Dermis blood vessel endothelial cell (primary cell): ENCODE measurements around the gene F2. TPM values are rescaled to one million over a fixed set of nuclear protein-coding genes. Genes with fewer than 3 reads are reported as not detected.
"Not testable (repeated sequence)": the region's sequence is repeated elsewhere in the genome, so short reads cannot be mapped to it uniquely, and the experiment has no call there.

Experiments used
- DNase-seq: peaks from one replicate; pipeline ENCODE4 v3.0.0; 2010
- total RNA-seq: library from RNA; depleted of rRNA; stranded (reverse); fragments of >200 nt; gene quantifications from 2 replicates; pipeline ENCODE4 v1.2.3, GENCODE V29; 2014

F2 gene
- total RNA-seq, 1 donor from 2014 or later, result not detected

DNA sequence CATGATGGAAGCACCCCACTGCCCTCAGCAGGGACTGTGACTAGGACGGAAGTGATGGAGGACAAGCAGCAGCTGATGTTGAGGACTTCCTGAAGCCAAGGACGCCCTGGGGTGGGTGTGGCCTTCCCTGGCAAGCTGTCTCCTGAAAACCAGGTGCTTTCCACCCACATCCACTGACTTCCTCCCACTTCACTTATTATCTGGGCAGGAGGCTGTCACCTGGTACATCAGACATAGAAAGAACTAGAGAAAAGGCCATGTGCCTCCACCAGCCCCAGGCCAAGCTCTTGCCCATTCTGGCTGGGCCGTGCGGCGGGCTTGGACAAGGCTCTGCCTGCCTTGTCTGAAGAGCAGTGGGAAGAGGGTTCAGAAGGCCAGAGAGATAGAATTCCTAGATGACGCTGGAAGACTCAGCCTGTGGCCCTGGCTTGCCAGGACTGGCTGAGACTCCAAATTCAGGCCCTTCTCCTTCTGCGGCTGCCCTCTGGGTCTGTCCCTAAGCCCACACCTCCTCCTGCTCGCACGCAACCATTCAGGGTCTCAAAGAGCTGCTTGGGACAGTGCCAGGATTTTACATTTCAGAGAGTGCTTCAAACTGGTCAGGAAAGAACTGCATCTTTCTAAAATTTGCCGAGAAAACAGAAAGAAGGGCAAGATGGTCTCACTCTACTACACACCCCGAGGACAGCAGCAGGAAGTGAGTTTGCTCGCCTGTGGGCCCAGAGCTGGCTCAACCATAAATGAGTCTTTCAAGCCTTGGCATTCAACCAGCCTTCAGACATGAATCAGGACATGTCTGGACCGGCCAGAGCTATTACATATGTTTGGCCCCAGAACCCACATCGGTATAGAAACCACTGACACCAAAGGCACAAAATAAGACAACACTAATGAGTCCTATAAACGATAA lies 31.9 kb upstream of the F2 start:
- peak; percentile 26 for DNase-seq

DNA sequence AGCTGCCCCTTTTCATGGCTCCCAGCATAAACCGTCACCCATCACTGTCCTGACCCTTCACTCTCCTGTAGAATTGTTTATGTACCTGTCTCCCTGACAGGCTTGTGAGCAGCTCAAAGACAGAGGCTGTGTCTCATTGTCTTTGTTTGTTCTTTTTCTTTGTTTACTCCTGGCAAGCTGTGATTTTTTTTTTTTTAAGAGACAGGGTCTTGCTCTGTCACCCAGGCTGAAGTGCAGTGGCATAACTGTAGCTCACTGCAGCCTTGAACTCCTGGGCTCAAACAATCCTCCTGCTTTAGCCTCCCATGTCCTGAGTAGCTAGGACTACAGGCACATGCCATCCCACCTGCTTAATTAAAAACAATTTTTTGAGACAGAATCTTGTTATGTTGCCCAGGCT lies 28.3 kb upstream of the F2 start:
- DNase-seq, result no peak

- DNase-seq, result no peak
These were observed 26.6 kb upstream of the F2 start for GRCh38 chr11:46692450-46692849.

- DNase-seq, result no peak
These were observed 25.4 kb upstream of the F2 start for GRCh38 chr11:46693597-46694012.

DNA sequence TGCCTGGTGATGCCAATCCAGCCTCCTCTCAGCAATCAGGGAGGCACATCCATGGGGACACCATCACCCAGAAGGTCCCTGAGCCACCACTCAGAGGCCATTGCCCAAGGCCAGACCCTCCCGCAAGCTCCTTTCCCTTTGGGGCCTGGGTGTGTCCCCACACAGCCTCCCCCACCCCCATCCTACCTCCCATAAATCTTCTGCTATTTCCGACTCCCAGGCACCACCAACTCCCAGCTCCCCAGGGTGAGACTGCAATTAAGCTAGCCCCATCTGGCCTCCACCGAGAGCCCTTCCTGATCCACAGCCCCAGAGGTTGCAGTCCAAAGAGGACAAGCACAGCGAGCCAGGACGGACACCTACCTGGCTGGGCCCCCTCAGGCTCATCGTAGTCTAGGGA lies 24.9 kb upstream of the F2 start:
- no peak for DNase-seq

GRCh38 chr11:46694607-46695006 lies 24.4 kb upstream of the F2 start:
- DNase-seq, result no peak

DNA sequence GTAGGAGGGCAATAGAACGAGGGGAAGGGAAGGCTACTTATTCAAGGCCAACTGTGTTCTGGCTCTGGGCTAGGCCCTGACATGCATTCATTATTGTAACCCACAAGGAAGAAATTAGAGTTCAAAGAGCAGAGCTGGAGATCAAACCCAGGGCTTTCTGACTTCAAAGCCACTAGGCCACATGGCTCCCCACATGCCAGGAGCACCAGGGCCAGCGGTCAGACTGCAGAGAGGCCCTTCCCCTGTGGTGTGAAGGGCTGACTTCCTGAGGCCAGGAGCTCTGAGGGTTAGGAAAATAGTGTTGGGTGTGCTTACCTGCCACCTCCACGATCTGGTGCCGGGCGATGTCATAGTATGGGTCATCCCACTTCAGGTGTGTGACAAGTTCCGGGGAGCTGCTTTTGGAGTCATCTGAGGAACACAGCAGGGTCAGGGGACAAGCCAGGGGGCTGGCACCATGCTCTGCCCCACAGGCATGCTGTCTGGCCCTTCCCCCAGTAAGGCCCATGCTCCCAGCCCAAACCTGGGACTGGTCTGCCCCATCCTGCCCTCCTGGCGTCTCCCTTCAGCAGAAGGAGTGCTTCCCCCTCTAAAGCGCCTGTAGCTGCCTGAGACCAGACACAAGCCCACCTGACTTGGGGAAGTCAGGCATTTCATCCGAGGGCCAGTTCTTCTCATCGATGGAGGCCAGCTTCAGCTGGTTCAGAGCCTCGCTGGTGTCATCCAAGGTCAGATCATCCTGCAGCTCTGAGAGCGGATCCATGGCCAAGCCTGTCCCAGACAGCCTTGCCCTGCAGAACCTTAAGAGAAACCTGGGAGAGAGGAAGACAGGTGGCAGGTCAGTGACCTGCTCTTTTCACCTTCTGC lies 23.4 kb upstream of the F2 start:
- no peak for DNase-seq

GRCh38 chr11:46696212-46696558 lies 22.8 kb upstream of the F2 start:
- no peak for DNase-seq

DNA sequence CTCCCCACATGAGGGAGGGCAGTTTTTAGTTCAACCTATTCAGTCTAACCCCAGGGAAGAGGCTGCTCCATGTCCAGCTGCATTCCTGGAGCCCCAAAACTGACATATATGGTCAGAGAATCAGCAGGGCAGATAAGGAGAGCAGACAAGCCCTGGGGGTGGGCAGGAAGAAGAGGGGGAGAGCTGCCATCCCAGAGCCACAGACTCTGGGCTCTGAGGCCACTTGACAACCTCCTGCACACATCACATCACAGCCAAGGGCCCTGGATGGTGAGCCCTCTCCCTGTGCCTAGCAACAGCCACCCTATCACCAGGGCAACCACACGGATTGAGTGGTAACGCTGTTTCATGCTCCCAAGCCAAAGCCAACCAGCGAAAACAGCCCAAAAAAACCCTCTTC lies 21.7 kb upstream of the F2 start:
- DNase-seq, result no peak

DNA sequence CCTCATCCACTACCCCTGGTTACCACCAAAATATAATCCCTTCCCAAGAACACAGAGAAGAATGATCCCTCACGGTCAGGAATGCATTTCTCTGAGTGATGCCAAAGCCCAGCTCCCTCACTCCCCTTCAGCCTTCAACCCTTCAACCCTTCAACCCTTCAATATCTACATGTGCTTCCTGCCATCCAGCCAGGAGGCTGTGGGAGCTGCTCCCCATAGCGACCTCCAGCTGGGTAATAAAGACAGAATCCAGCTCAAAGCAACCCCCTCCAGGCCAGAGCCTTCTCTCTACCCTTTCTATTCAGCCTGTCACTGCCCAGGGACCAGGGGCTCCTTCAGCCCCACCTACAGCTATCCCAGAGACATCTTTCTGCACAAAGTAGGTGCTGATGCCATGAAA lies 21.3 kb upstream of the F2 start:
- DNase-seq, result no peak

DNA sequence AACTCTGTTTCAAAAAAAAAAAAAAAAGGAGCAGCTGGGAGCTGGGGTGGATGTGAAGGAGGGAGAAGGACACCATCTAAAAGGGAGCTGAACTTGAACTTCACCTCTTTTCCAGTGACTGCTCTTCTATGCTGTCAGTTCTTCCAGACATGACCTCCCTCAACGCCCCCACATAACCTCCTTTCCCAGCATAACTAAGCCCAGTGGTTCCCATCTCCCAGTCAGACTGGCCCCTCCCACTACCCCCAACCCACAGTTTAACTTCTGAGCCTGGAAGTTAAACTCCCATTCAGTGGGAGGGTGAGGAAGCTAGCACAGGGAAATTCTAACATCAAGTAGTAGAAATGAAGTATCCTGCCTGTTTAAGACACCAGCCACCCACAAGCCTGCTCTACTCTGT lies 20.4 kb upstream of the F2 start:
- no peak for DNase-seq

- DNase-seq, result peak; percentile 99
These were observed 18.6 kb upstream of the F2 start, which contains the start of the genes ARHGAP1 and ZNF408 for GRCh38 chr11:46700241-46701077. ARHGAP1 (minus strand) TSS chr11:46700619; CDS start chr11:46696107, 4,512 bp downstream. ZNF408 (plus strand) TSS chr11:46701031; CDS start chr11:46701048, 17 bp downstream.

- DNase-seq, result peak; percentile 29
These were observed 17.8 kb upstream of the F2 start for GRCh38 chr11:46701078-46701654.

DNA sequence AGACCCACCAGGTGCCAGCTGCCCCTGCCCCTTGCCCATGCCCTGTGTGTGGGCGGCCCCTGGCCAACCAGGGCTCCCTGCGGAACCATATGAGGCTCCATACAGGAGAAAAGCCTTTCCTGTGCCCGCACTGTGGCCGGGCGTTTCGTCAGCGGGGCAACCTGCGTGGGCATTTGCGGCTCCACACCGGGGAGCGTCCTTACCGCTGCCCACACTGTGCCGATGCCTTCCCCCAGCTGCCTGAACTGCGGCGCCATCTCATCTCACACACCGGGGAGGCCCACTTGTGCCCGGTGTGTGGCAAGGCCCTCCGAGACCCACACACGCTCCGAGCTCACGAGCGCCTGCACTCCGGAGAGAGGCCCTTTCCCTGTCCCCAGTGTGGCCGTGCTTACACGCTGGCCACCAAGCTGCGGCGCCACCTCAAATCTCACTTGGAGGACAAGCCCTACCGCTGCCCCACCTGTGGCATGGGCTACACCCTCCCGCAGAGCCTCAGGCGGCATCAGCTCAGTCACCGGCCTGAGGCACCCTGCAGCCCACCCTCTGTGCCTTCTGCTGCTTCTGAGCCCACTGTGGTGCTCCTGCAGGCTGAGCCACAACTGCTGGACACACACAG lies 13.8 kb upstream of the F2 start:
- DNase-seq, result no peak

GRCh38 chr11:46706886-46707285 lies 12.1 kb upstream of the F2 start:
- DNase-seq, result no peak

- not testable (repeated sequence) for DNase-seq
These were observed 9.7 kb upstream of the F2 start for GRCh38 chr11:46709351-46709750.

GRCh38 chr11:46710821-46711269 lies 8.2 kb upstream of the F2 start:
- DNase-seq, result peak; percentile 21

GRCh38 chr11:46711303-46711702 lies 7.7 kb upstream of the F2 start:
- no peak for DNase-seq

GRCh38 chr11:46712874-46713576 lies 6.0 kb upstream of the F2 start:
- DNase-seq, result no peak

DNA sequence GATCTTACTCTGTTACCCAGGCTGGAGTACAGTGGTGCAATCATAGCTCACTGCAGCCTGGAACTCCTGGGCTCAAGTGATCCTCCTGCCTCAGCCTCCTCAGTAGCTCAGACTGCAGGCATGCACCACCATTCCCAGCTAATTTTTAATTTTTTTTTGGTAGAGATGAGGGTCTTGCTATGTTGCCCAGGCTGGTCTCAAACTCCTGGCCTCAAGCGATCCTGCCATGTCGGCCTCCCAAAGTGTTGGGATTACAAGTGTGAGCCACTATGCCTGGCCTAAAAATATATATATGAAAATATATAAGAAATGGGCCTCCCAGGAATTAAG lies 1.2 kb upstream of the F2 start:
- not testable (repeated sequence) for DNase-seq
